ENCODE results near the gene KCNJ16.

Gene KCNJ16

DNA sequence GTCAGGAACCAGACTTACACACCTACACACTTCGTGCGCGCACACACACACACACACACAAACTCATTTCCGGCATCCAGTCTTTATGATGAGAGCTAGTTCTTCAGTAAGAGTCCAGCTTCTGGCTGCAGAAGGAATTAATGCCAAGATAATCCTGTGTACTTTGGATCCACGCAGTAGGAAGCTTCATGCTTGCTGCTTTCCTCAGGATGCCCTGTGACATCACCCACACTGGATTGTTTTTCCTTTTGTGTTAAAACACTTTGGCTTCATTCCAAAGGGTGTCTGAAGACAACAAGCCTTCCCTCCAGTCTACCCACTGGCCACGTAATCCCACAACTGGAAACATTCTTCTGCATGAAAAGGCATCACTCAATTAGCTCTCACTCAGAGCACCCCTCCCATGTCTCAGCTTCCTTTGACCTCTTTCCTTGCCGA lies 35.4 kb downstream of the KCNJ16 start:
- no peaks in the 10 kb centered on the region for H3K79me2 ChIP-seq (ENCODE audit: insufficient read depth, low read length)
- no peak overlapping the region for H3K9ac ChIP-seq (ENCODE audit: low read depth, low read length, poor library complexity, severe bottlenecking)
- no peaks in the 10 kb centered on the region for H3K4me1 ChIP-seq (ENCODE audit: insufficient read depth, low read length, poor library complexity, severe bottlenecking)

DNA sequence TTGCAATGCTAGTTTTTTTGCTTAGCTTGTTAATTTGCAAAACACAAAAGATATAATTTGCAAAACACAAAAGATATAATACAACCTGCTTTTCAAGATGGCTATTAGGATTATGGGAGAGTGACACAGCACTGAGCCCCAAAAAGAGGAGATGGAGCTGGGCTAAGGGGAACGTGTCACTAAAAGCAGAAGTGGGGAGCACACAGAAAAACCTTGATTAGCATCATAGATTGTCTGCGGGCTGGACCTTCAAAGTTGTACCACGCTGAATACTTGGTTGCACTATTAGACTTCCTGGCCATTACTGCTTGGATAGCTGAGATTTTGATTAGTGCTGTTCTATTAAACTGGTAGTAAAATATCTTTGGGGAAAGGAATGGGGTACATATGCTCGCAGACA lies 36.2 kb downstream of the KCNJ16 start:
- H3K27me3 ChIP-seq (ENCODE audit: insufficient read depth, low read length, poor library complexity, severe bottlenecking) = no peaks in the 10 kb centered on the region
- H3K9ac ChIP-seq (ENCODE audit: low read depth, low read length, poor library complexity, severe bottlenecking) = no peak overlapping the region
- no peaks in the 10 kb centered on the region for H3K79me2 ChIP-seq (ENCODE audit: insufficient read depth, low read length)
- no peaks in the 10 kb centered on the region for H3K9me2 ChIP-seq (replicated peaks; ENCODE audit: low read depth, low read length)
- no peaks in the 10 kb centered on the region for H3K9me3 ChIP-seq (ENCODE audit: insufficient read depth, low read depth, low read length)
- no peak for TF ChIP-seq EZH2phosphoT487 (IDR thresholded peaks at IDR 0.05; ENCODE audit: borderline replicate concordance)
- TF ChIP-seq, protein P1, sequence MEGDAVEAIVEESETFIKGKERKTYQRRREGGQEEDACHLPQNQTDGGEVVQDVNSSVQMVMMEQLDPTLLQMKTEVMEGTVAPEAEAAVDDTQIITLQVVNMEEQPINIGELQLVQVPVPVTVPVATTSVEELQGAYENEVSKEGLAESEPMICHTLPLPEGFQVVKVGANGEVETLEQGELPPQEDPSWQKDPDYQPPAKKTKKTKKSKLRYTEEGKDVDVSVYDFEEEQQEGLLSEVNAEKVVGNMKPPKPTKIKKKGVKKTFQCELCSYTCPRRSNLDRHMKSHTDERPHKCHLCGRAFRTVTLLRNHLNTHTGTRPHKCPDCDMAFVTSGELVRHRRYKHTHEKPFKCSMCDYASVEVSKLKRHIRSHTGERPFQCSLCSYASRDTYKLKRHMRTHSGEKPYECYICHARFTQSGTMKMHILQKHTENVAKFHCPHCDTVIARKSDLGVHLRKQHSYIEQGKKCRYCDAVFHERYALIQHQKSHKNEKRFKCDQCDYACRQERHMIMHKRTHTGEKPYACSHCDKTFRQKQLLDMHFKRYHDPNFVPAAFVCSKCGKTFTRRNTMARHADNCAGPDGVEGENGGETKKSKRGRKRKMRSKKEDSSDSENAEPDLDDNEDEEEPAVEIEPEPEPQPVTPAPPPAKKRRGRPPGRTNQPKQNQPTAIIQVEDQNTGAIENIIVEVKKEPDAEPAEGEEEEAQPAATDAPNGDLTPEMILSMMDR (conservative IDR thresholded peaks at IDR 0.05; ENCODE audit: low read length) = no peak
- no peak overlapping the region for H2AFZ ChIP-seq (ENCODE audit: low read length)
- no peaks in the 10 kb centered on the region for H4K20me1 ChIP-seq (ENCODE audit: insufficient read depth, low read length, poor library complexity, severe bottlenecking)
- H3K4me3 ChIP-seq (ENCODE audit: low read length, poor library complexity, severe bottlenecking) = no peak overlapping the region
- no peaks in the 10 kb centered on the region for H3K4me1 ChIP-seq (ENCODE audit: insufficient read depth, low read length, poor library complexity, severe bottlenecking)
- no peak overlapping the region for H3K4me2 ChIP-seq (ENCODE audit: low read depth, low read length, poor library complexity, severe bottlenecking)
- H3F3A ChIP-seq (ENCODE audit: low read depth) = no peaks in the 10 kb centered on the region
- H3K36me3 ChIP-seq (ENCODE audit: insufficient read depth, low read length) = no peaks in the 10 kb centered on the region

More for the DNA sequence above, 35.4 kb downstream of the KCNJ16 start:
- no peaks in the 10 kb centered on the region for H3F3A ChIP-seq (ENCODE audit: low read depth)
- no peak overlapping the region for H2AFZ ChIP-seq (ENCODE audit: low read length)
- no peak overlapping the region for H3K4me2 ChIP-seq (ENCODE audit: low read depth, low read length, poor library complexity, severe bottlenecking)
- H3K9me3 ChIP-seq (ENCODE audit: insufficient read depth, low read depth, low read length) = no peaks in the 10 kb centered on the region
- H3K36me3 ChIP-seq (ENCODE audit: insufficient read depth, low read length) = no peaks in the 10 kb centered on the region
- H4K20me1 ChIP-seq (ENCODE audit: insufficient read depth, low read length, poor library complexity, severe bottlenecking) = no peaks in the 10 kb centered on the region
- no peaks in the 10 kb centered on the region for H3K27me3 ChIP-seq (ENCODE audit: insufficient read depth, low read length, poor library complexity, severe bottlenecking)
- no peak for TF ChIP-seq EZH2phosphoT487 (IDR thresholded peaks at IDR 0.05; ENCODE audit: borderline replicate concordance)
- TF ChIP-seq, protein P1 (conservative IDR thresholded peaks at IDR 0.05; ENCODE audit: low read length) = no peak
- H3K4me3 ChIP-seq (ENCODE audit: low read length, poor library complexity, severe bottlenecking) = no peak overlapping the region
- H3K9me2 ChIP-seq (replicated peaks; ENCODE audit: low read depth, low read length) = no peaks in the 10 kb centered on the region

DNA sequence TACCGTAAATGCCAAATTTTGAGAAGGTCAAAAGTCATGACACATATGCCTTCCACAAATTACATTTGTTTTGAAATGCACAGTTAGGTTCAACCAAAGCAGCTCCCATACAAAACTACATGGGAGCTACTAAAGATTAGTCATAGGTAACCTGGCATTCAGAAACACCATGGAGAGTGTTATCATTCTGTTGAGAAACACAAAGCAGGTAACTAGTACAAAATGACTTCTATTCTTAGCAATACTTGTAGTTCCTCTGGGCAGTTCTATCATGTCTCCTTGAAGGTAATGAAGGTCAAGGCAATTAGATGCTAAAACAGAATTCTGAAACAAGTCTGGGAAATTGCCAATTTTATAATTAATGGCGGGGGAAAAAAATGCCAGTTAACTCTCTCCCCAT lies 39.4 kb downstream of the KCNJ16 start:
- Histone ChIP-seq H2AFZ (ENCODE audit: low read length) (no peak overlapping the region), H3K4me1 (ENCODE audit: insufficient read depth, low read length, poor library complexity, severe bottlenecking) (no peaks in the 10 kb centered on the region), H3K9me3 (ENCODE audit: insufficient read depth, low read depth, low read length) (no peaks in the 10 kb centered on the region), H3K9ac (ENCODE audit: low read depth, low read length, poor library complexity, severe bottlenecking) (no peak overlapping the region), H4K20me1 (ENCODE audit: insufficient read depth, low read length, poor library complexity, severe bottlenecking) (no peaks in the 10 kb centered on the region), H3K27me3 (ENCODE audit: insufficient read depth, low read length, poor library complexity, severe bottlenecking) (no peaks in the 10 kb centered on the region), H3F3A (ENCODE audit: low read depth) (no peaks in the 10 kb centered on the region), H3K4me3 (ENCODE audit: low read length, poor library complexity, severe bottlenecking) (no peak overlapping the region), H3K36me3 (ENCODE audit: insufficient read depth, low read length) (no peaks in the 10 kb centered on the region), H3K79me2 (ENCODE audit: insufficient read depth, low read length) (no peaks in the 10 kb centered on the region), H3K9me2 (replicated peaks; ENCODE audit: low read depth, low read length) (no peaks in the 10 kb centered on the region), H3K4me2 (ENCODE audit: low read depth, low read length, poor library complexity, severe bottlenecking) (no peak overlapping the region)
- TF ChIP-seq, protein P1 (conservative IDR thresholded peaks at IDR 0.05; ENCODE audit: low read length) = no peak
- TF ChIP-seq EZH2phosphoT487 (IDR thresholded peaks at IDR 0.05; ENCODE audit: borderline replicate concordance) = no peak

All from Loucy (cell line).